Cardiac muscle cell (in vitro differentiated cells and primary cell): ENCODE results near the gene SUN5. TPM values are rescaled to one million over a fixed set of nuclear protein-coding genes. Genes with fewer than 3 reads are reported as not detected.

Source experiments
- DNase-seq, 2 donors: peaks; one replicate each; pipeline versions ENCODE4 v3.0.0 to v3.0.0-alpha.2; 2010 to 2017; ENCODE audit warnings: low read depth in 1 of 2, low spot score in 1 of 2
- H3K27ac ChIP-seq: fragments of 200-600 bp; sonication (generic); 2 replicates; pipeline ENCODE4 v1.5.1; 2016
- H3K27me3 ChIP-seq: fragments of 200-600 bp; sonication (generic); 2 replicates; pipeline ENCODE4 v1.6.0; 2016; ENCODE audit warnings: control low read depth
- H3K36me3 ChIP-seq: fragments of 200-600 bp; sonication (generic); 2 replicates; pipeline ENCODE4 v1.5.1; 2016; ENCODE audit warnings: control low read depth
- H3K4me1 ChIP-seq: fragments of 200-600 bp; sonication (generic); 2 replicates; pipeline ENCODE4 v1.8.1; 2017; ENCODE audit warnings: low read depth, mild to moderate bottlenecking, mixed run types
- H3K4me3 ChIP-seq: fragments of 200-600 bp; sonication (generic); 2 replicates; pipeline ENCODE4 v1.5.1; 2016; ENCODE audit warnings: mild to moderate bottlenecking
- H3K9me3 ChIP-seq: fragments of 200-600 bp; sonication (generic); 2 replicates; pipeline ENCODE4 v1.5.1; 2017; ENCODE audit warnings: low read depth, mild to moderate bottlenecking, control low read depth
- polyA plus RNA-seq: library from polyadenylated mRNA; unstranded; fragments of >200 nt; fragmentation: Nextera tagmentation; extraction: Ambion mirVana; gene quantifications from 2 replicates; pipeline ENCODE4 v1.2.1, GENCODE V29; 2016
- total RNA-seq: library from RNA; depleted of rRNA; stranded (reverse); fragments of >200 nt; gene quantifications from 2 replicates; pipeline ENCODE4 v1.2.3, GENCODE V29; 2016
- TF ChIP-seq, protein P1 (sequence below): IDR thresholded peaks from 2 replicates; pipeline ENCODE4 v1.5.1; 2012; ENCODE audit warnings: low read depth, mild to moderate bottlenecking, low read length

SUN5 gene
- total and polyA plus RNA-seq, 2 experiments from 2014 or later: not detected

DNA sequence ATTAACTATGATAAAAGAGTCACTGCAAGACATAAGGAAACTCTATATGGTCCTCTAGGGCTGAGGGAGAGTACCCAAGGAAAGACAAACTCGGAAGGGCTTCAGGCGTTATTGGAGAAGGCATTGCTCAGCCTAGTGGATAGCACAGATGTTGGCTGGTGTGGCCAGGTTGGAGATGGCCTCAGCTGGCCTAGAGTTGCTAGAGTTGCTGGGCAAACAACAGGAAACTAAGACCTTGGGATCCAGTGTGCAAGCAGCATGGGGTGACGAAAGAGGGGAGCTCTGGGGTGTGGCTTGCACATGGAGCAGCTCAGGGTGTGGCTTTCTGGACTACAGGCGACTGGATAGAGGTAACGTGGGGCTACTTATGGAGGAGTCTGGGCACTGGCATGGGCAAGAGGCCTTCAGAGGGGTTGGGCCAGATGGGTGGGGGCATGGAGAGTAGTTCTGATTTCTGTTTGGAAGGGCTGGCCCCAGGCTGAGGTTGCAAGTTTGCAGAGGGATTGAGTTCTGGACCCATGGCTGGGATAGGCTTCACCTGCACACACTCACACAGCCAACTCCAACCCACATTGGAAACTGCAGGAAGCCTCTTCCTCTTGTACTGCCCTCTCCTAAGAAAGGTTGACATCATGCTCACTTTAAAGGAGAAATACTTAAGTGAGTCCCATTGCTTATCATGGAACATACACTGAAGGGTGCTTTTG lies 22.0 kb upstream of the SUN5 start:
- Histone ChIP-seq H3K4me1 (no peaks in the 10 kb centered on the region), H3K27ac (no peak overlapping the region), H3K4me3 (no peak overlapping the region), H3K27me3 (no peaks in the 10 kb centered on the region), H3K9me3 (no peaks in the 10 kb centered on the region), H3K36me3 (no peaks in the 10 kb centered on the region)
- no peak for DNase-seq
- TF ChIP-seq, protein P1, sequence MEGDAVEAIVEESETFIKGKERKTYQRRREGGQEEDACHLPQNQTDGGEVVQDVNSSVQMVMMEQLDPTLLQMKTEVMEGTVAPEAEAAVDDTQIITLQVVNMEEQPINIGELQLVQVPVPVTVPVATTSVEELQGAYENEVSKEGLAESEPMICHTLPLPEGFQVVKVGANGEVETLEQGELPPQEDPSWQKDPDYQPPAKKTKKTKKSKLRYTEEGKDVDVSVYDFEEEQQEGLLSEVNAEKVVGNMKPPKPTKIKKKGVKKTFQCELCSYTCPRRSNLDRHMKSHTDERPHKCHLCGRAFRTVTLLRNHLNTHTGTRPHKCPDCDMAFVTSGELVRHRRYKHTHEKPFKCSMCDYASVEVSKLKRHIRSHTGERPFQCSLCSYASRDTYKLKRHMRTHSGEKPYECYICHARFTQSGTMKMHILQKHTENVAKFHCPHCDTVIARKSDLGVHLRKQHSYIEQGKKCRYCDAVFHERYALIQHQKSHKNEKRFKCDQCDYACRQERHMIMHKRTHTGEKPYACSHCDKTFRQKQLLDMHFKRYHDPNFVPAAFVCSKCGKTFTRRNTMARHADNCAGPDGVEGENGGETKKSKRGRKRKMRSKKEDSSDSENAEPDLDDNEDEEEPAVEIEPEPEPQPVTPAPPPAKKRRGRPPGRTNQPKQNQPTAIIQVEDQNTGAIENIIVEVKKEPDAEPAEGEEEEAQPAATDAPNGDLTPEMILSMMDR: no peak

DNA sequence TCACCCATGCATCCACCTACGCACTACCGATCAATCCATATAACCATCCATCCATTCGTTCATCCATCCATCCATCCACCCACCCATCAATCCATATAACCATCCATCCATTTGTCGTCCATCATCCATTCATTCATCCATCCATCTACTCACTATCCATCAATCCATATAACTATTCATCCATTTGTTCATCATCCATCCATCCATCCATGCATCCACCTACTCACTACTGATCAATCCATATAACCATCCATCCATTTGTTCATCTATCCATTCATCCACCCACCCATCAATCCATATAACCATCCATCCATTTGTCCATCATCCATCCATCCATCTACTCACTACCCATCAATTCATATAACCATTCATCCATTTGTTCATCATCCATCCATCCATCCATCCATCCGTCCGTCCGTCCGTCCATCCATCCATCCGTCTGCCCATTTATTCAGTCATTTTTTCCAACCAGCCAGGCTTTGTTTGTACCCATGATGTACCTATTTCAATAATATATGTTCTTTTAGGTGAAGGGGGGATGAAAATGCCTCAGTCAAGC lies 21.2 kb upstream of the SUN5 start:
- no peaks in the 10 kb centered on the region for H3K36me3 ChIP-seq
- TF ChIP-seq, protein P1: no peak
- DNase-seq: no peak
- H3K4me3 ChIP-seq: no peak overlapping the region
- H3K27ac ChIP-seq: no peak overlapping the region
- H3K4me1 ChIP-seq: no peaks in the 10 kb centered on the region
- H3K9me3 ChIP-seq: no peaks in the 10 kb centered on the region
- H3K27me3 ChIP-seq: no peaks in the 10 kb centered on the region

DNA sequence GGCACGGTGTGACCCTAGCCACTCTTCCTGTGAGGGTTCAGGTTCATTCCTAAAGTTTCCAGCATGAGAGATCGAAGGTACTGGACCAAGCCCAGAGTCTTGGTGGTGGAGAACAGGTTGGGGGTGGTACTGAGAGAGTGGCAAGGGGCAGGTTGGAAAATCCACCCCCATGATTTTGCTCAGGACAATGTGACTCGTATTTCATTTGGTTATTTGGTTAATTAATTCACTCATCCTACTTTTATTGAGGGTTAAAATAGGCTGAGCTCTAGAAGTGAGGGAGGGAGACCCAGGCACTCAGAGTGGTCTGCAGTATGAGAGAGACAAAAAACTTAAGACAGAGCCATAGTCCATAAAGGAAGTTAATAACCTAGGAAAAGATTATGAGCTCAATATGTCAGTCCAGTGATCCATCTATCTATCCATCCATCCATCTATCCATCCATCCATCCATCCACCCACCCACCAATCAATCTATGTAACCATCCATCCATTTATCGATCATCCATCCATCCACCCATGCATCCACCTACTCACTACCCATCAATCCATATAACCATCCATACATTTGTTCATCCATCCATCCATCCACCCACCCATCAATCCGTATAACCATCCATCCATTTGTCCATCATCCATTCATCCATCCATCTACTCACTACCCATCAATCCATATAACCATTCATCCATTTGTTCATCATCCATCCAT lies 20.5 kb upstream of the SUN5 start:
- no peaks in the 10 kb centered on the region for H3K4me1 ChIP-seq
- DNase-seq: no peak
- no peaks in the 10 kb centered on the region for H3K36me3 ChIP-seq
- TF ChIP-seq, protein P1: no peak
- H3K27me3 ChIP-seq: no peaks in the 10 kb centered on the region
- no peak overlapping the region for H3K4me3 ChIP-seq
- H3K27ac ChIP-seq: no peak overlapping the region
- no peaks in the 10 kb centered on the region for H3K9me3 ChIP-seq

DNA sequence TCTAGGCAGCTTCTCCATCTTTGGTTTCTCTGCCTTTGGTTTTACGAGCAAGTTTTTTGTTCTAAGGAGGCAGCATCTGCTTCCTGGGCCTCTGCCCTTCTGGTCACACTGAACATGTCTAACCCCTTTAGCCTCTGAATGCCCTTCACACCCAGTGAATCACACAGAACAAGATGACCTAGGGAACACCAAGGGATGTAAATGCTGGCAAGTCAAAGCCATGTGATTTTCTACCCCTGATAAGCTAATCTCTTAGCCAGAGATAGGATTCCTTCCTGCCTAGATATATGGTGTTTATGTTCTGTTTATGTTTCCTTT lies 20.0 kb upstream of the SUN5 start:
- no peaks in the 10 kb centered on the region for H3K4me1 ChIP-seq
- no peak overlapping the region for H3K27ac ChIP-seq
- no peaks in the 10 kb centered on the region for H3K36me3 ChIP-seq
- H3K27me3 ChIP-seq: no peaks in the 10 kb centered on the region
- H3K9me3 ChIP-seq: no peaks in the 10 kb centered on the region
- H3K4me3 ChIP-seq: no peak overlapping the region
- TF ChIP-seq, protein P1: no peak
- no peak for DNase-seq

DNA sequence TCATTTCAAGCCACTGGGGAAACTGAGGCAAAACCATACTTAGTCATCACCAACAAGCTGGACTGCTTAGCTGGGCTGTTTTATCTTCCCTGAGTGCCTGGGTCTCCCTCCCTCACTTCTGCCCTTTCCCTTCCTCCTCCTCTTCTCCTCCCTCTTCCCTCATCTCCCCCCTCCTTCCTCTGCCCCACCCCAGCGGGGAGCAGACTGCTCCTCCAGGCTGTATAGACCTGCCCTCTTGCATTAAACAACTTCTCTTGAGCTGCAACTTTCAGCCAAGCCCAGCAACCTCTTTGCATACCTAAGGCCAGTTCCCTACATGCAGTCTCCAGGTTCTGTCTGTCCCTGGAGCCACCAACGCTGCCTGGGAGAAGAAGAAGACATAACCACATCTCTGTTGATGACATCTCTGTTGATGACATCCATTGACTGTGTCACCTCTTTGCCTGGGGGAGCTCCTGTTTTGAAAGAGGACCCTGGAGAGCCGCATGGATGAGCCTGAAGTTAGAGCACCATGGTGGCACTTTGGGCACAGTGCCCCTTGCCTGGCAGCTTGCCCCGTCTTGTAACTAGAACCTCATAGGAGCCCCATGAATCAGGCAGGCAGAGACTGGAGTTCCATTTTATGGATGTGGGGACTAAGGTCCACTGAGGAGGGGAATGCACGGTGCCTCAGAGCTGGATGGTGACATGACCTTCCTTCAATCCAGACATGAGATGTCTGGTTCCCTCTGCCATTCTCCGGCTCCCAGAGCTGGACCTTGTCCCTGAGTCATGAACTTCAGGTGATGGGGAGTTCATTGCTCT lies 19.4 kb upstream of the SUN5 start:
- H3K27ac ChIP-seq: no peak overlapping the region
- no peak for DNase-seq
- no peaks in the 10 kb centered on the region for H3K27me3 ChIP-seq
- no peaks in the 10 kb centered on the region for H3K36me3 ChIP-seq
- TF ChIP-seq, protein P1: no peak
- no peaks in the 10 kb centered on the region for H3K9me3 ChIP-seq
- H3K4me1 ChIP-seq: no peaks in the 10 kb centered on the region
- H3K4me3 ChIP-seq: no peak overlapping the region
